ENCODE data around the gene CD40LG. TPM values are rescaled to one million over a fixed set of nuclear protein-coding genes. Genes with fewer than 3 reads are reported as not detected.

The CD40LG gene
- total RNA-seq, 1 experiment from 2014 or later, result not detected

GRCh38 chrX:136629084-136629750 is 18.7 kb upstream of the CD40LG start:
- Histone ChIP-seq H2BK120ac (ENCODE audit: low read depth, low read length, poor library complexity, severe bottlenecking) (no peak overlapping the region), H3K9ac (ENCODE audit: extremely low read depth, insufficient read length, low read length) (no peak overlapping the region), H3T11ph (ENCODE audit: low read length) (no peak overlapping the region), H3K18ac (ENCODE audit: insufficient read length, low read depth, low read length) (no peak overlapping the region), H2BK15ac (ENCODE audit: low read depth, low read length) (no peak overlapping the region), H4K20me1 (ENCODE audit: control insufficient read depth, insufficient read depth, insufficient read length) (no peaks in the 10 kb centered on the region), H4K5ac (ENCODE audit: insufficient read length, low read depth, low read length) (no peak overlapping the region), H3K56ac (ENCODE audit: insufficient read length, low read depth, low read length) (no peak overlapping the region), H3K79me1 (ENCODE audit: insufficient read depth, low read depth, low read length, poor library complexity, severe bottlenecking) (no peaks in the 10 kb centered on the region), H2BK20ac (ENCODE audit: low read depth, low read length, poor library complexity, severe bottlenecking) (no peak overlapping the region), H2BK5ac (ENCODE audit: insufficient read length, low read length) (no peak overlapping the region), H4K91ac (ENCODE audit: insufficient read length, low read depth, low read length) (no peak overlapping the region), H3K23me2 (ENCODE audit: insufficient read length, low read depth, low read length, poor library complexity, severe bottlenecking) (no peaks in the 10 kb centered on the region), H3K4me1 (ENCODE audit: insufficient read depth, low read length) (no peaks in the 10 kb centered on the region), H3K27ac (ENCODE audit: insufficient read length, low read depth, low read length) (no peak overlapping the region), H3K27me3 (ENCODE audit: insufficient read depth, low read length) (no peaks in the 10 kb centered on the region), H3K4ac (ENCODE audit: low read depth, low read length) (no peak overlapping the region), H4K8ac (replicated peaks; ENCODE audit: insufficient read length, low read depth, low read length) (no peak overlapping the region), H3K4me2 (ENCODE audit: insufficient read depth, insufficient read length, low read length) (no peak overlapping the region), H3K23ac (ENCODE audit: insufficient read length, low read depth, low read length) (no peak overlapping the region), H2BK12ac (ENCODE audit: insufficient read length, low read depth, low read length) (no peak overlapping the region), H3K79me2 (ENCODE audit: insufficient read depth, low read length) (no peaks in the 10 kb centered on the region), H2AK5ac (ENCODE audit: insufficient read length, low read length) (no peak overlapping the region), H2AFZ (ENCODE audit: low read length) (no peak overlapping the region), H3K14ac (ENCODE audit: insufficient read depth, low read length) (no peak overlapping the region), H3K9me3 (ENCODE audit: control insufficient read depth, low read depth, low read length) (peaks cover 42% of the 10 kb centered on the region)
- TF ChIP-seq, protein P1, sequence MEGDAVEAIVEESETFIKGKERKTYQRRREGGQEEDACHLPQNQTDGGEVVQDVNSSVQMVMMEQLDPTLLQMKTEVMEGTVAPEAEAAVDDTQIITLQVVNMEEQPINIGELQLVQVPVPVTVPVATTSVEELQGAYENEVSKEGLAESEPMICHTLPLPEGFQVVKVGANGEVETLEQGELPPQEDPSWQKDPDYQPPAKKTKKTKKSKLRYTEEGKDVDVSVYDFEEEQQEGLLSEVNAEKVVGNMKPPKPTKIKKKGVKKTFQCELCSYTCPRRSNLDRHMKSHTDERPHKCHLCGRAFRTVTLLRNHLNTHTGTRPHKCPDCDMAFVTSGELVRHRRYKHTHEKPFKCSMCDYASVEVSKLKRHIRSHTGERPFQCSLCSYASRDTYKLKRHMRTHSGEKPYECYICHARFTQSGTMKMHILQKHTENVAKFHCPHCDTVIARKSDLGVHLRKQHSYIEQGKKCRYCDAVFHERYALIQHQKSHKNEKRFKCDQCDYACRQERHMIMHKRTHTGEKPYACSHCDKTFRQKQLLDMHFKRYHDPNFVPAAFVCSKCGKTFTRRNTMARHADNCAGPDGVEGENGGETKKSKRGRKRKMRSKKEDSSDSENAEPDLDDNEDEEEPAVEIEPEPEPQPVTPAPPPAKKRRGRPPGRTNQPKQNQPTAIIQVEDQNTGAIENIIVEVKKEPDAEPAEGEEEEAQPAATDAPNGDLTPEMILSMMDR (conservative IDR thresholded peaks at IDR 0.05), result no peak
- Mint-ChIP-seq H3K36me3 (ENCODE audit: insufficient read depth in 1 of 3, low read depth in 3 of 3) (no peaks in the 10 kb centered on the region; a peak in 2 of 7 replicates), H3K9me3 (peaks cover 65 to 67% of the 10 kb centered on the region in 2 experiments), H3K4me3 (no peak overlapping the region), H3K27me3 (ENCODE audit: low read depth) (peaks cover 3% of the 10 kb centered on the region), H3K27ac (no peak overlapping the region), H3K4me1 (no peaks in the 10 kb centered on the region)
- WGBS (ENCODE audit: extremely low coverage, insufficient read length, low lambda C conversion rate), result no CpG with 5 or more reads among the region's 6 CpGs
- DNase-seq, result no peak

Data from H9 (cell line).